GM12865 (cell line): Measurements from ENCODE around the gene CACNA1H.

ENCODE experiments used
- DNase-seq: peaks from one replicate; pipeline ENCODE4 v3.0.0; 2010; ENCODE audit warnings: low read depth
- H3K4me3 ChIP-seq: 2 replicates; pipeline ENCODE4 v1.5.1; 2011; ENCODE audit warnings: mild to moderate bottlenecking, low read depth, low read length, control low read depth
- TF ChIP-seq, protein P1 (sequence below): IDR thresholded peaks from 2 replicates; pipeline ENCODE4 v1.5.1; 2011; ENCODE audit warnings: low read length, control low read depth, low read depth, inconsistent platforms; ENCODE audit not compliant: insufficient read depth; ENCODE audit errors: missing control alignments

The CACNA1H gene

DNA sequence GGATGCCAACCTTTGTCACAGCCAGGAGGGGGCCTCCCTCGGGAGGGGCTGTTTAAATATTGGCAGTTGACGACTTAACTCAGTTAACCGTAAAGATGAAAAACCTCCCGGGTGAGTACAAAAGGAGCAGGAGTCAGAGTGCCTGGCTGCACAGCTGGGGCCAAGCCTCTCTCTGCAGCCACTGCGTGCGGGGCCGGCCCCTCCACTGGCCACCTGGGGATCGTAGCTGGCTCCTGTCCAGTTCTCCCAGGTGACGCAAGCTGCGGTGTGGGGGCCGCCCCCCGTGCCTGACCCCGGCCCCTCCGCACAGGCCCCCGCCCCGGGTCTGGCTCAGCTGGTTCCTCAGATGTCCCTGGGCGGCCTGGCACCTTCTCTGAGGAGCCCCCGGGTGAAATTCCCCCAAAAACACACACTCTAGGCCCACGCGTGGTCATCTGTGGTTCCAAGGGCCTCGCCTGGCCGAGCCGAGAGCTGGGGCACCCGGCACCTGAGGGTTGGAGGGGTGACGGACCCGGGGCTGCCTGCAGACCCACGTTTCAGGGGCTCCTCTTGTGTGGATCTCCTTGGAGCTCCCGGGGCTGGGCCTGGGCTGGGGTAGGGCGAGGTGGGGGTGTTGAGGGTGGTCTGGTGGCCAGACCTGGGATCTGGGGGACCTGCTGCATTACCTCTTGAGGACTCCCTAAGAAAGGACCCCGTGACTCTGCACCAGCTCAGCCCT lies 7.4 kb upstream of the CACNA1H start:
- no peak overlapping the region for H3K4me3 ChIP-seq
- TF ChIP-seq, protein P1, sequence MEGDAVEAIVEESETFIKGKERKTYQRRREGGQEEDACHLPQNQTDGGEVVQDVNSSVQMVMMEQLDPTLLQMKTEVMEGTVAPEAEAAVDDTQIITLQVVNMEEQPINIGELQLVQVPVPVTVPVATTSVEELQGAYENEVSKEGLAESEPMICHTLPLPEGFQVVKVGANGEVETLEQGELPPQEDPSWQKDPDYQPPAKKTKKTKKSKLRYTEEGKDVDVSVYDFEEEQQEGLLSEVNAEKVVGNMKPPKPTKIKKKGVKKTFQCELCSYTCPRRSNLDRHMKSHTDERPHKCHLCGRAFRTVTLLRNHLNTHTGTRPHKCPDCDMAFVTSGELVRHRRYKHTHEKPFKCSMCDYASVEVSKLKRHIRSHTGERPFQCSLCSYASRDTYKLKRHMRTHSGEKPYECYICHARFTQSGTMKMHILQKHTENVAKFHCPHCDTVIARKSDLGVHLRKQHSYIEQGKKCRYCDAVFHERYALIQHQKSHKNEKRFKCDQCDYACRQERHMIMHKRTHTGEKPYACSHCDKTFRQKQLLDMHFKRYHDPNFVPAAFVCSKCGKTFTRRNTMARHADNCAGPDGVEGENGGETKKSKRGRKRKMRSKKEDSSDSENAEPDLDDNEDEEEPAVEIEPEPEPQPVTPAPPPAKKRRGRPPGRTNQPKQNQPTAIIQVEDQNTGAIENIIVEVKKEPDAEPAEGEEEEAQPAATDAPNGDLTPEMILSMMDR, result no peak
- no peak for DNase-seq

DNA sequence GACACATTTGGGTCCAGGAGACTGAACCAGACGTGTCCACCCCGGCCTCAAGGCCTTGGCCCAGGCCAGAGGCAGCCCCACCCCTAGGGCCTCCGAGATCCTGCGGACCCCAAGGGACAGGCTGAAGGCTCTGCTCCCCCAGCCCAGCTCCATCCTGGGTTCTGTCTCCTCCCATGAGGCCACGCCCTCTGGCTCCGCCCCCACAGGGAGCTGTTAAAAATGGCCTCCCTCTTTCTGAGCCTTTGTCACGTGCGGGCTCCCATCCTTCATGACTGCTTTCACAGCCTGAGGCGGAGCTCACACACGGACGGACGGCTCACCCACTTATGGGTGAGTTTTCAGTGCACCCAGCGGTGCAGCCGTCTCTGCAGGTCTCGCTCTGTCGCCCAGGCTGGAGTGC lies 6.5 kb upstream of the CACNA1H start:
- TF ChIP-seq, protein P1, result no peak
- no peak overlapping the region for H3K4me3 ChIP-seq
- DNase-seq, result no peak

DNA sequence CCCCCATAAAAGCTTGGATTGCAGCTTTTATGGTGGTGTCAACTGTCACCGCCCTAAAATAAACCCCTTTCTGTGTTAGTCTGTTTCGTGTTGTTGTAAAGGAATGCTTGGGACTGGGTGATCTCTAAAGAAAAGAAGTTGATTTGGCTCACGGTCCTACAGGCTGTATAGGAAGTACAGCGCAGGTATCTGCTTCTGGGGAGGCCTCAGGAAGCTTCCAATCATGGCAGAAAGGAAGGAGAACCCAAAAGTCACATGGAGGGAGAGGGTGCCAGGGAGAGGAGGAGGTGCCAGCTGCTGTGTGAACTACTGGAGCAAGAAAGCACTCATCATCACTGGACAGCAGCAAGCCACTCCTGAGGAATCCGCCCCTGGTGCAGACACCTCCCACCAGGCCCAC lies 5.9 kb upstream of the CACNA1H start:
- TF ChIP-seq, protein P1, result no peak
- H3K4me3 ChIP-seq, result no peak overlapping the region
- no peak for DNase-seq

DNA sequence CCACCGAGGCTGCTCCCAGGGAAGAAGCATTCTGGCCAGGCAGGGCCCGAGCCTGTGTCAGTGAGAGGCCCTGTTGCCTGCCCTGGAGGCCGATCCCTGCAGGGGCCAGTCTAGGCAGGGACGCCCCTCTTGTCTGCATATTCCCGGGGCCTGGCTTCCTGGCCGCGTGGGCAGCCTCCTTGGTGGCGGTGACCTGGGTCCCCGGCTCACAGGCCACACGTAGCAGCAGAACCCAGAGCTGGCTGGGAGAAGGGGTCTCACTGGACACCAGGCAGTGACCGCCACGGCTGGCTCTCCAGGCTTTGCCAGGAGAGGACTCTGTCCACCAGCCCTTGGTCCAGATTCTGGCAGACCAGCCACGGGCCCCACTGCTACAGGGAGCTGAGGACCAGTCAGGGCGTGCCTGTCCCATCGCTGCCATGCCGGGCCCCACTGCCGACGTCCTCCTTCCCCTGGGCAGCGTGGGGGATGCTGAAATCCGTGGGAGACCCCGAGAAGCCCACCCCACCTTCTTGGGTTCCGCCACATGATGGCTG lies 3.7 kb upstream of the CACNA1H start:
- H3K4me3 ChIP-seq, result no peak overlapping the region
- TF ChIP-seq, protein P1, result no peak

DNA sequence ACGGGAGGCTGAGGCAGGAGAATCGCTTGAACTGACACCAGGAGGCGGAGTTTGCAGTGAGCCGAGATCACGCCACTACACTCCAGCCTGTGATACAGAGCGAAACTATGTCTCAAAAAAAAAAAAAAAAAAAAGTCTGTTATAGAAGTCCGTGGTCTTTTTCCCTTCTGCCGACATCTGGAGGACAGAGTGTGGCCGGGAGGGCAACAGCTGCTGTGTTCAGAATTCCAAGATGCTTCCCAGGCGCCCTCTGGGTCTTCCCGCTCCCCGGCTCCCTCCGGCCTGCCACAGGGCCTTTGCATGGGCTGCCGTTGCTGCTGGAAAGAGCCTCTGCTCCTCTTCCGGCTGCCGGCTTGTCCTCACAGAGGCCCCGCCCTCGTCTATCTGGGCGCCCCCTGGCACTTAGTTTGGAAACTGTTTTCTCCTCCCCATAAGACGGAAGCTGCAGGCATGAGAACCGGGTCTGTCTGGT lies 2.4 kb upstream of the CACNA1H start:
- no peak overlapping the region for H3K4me3 ChIP-seq
- TF ChIP-seq, protein P1, result no peak
- DNase-seq, result peak; percentile 2

More for the DNA sequence above, 3.7 kb upstream of the CACNA1H start:
- no peak for DNase-seq

DNA sequence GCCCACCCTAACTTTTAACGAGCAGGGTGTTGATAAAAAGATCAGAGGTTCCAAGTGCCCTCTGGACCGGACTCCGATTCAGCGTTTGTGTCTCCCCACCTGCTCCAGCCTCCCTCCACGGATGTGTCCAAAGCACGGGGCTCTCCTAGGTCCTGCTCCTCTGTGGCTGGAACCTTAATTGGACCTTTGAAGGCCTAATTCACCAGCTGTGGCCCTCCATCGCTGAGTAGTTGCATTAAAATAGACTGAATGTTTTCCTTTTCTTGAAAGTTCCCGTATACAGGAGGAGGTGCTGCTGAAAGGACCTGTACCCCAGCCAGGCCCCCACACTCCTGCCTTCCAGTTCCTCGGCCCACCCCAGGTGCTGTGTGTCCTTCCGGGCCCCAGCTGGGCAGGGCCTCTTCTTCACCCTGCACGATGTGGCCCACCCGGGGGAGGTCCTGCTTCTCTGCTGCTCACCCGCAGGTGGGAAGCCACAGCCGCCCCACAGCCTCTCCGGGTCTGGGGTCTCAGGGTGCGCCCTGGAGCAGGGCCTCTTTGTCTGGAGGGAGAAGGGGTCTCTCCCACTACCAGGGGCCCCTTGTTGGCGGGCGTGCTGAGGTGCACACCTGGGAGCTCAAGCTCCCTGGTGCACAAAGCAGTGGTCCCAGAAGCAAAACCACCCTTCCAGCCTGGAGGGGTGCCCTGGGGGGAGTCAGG lies 1.3 kb upstream of the CACNA1H start:
- no peak for DNase-seq
- no peak overlapping the region for H3K4me3 ChIP-seq
- TF ChIP-seq, protein P1, result no peak
